ENCODE measurements around the gene PDE6A.

DNA sequence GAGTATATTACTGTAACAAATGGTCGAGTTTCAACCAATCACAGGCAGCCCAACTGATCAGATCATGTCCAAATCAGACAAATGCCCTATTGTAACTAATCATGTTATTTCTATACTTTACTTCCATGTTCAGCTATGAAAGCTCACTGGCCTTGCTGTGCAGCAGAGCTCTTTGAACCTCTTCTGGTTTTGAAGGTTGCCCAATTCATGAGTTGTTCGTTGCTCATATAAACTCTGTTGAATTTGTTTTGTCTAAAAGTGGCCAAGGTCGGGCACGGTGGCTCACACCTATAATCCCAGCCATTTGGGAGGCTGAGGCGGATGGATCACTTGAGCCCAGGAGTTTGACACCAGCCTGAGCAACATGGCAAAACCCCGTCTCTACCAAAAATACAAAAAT, 21.6 kb downstream of the PDE6A start:
- TF ChIP-seq, protein P1, sequence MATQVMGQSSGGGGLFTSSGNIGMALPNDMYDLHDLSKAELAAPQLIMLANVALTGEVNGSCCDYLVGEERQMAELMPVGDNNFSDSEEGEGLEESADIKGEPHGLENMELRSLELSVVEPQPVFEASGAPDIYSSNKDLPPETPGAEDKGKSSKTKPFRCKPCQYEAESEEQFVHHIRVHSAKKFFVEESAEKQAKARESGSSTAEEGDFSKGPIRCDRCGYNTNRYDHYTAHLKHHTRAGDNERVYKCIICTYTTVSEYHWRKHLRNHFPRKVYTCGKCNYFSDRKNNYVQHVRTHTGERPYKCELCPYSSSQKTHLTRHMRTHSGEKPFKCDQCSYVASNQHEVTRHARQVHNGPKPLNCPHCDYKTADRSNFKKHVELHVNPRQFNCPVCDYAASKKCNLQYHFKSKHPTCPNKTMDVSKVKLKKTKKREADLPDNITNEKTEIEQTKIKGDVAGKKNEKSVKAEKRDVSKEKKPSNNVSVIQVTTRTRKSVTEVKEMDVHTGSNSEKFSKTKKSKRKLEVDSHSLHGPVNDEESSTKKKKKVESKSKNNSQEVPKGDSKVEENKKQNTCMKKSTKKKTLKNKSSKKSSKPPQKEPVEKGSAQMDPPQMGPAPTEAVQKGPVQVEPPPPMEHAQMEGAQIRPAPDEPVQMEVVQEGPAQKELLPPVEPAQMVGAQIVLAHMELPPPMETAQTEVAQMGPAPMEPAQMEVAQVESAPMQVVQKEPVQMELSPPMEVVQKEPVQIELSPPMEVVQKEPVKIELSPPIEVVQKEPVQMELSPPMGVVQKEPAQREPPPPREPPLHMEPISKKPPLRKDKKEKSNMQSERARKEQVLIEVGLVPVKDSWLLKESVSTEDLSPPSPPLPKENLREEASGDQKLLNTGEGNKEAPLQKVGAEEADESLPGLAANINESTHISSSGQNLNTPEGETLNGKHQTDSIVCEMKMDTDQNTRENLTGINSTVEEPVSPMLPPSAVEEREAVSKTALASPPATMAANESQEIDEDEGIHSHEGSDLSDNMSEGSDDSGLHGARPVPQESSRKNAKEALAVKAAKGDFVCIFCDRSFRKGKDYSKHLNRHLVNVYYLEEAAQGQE (IDR thresholded peaks at IDR 0.05; ENCODE audit: insufficient replicate concordance, low read depth) = no peak
- TF ChIP-seq, protein P2, sequence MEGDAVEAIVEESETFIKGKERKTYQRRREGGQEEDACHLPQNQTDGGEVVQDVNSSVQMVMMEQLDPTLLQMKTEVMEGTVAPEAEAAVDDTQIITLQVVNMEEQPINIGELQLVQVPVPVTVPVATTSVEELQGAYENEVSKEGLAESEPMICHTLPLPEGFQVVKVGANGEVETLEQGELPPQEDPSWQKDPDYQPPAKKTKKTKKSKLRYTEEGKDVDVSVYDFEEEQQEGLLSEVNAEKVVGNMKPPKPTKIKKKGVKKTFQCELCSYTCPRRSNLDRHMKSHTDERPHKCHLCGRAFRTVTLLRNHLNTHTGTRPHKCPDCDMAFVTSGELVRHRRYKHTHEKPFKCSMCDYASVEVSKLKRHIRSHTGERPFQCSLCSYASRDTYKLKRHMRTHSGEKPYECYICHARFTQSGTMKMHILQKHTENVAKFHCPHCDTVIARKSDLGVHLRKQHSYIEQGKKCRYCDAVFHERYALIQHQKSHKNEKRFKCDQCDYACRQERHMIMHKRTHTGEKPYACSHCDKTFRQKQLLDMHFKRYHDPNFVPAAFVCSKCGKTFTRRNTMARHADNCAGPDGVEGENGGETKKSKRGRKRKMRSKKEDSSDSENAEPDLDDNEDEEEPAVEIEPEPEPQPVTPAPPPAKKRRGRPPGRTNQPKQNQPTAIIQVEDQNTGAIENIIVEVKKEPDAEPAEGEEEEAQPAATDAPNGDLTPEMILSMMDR (IDR thresholded peaks at IDR 0.05; ENCODE audit: insufficient read depth, low read length) = no peak
- no peak for TF ChIP-seq POLR2AphosphoS5 (IDR thresholded peaks at IDR 0.05; ENCODE audit: low read depth)

Data from HL-60 (cell line).